DMS153 (cell line): ENCODE measurements around the gene UBE3B.

Experiments
- DNase-seq: peaks from one replicate; lab custom pipeline; 2025; lab: John Stamatoyannopoulos, UW

The UBE3B gene

GRCh38 chr12:109573029-109573913, 95.8 kb downstream of the UBE3B start, which contains the start of the genes MMAB and MVK:
Gene MMAB (minus strand): TSS chr12:109573504. CDS start chr12:109573480, 24 bp downstream.
Gene MVK (plus strand): TSS chr12:109573794. CDS start chr12:109574823, 1,029 bp downstream.
- DNase-seq, result peak; percentile 99

GRCh38 chr12:109573914-109574244, 96.4 kb downstream of the UBE3B start:
- DNase-seq, result no peak

- no peak for DNase-seq
Observed at GRCh38 chr12:109575683-109576082, 98.2 kb downstream of the UBE3B start.

- DNase-seq, result no peak
Observed at GRCh38 chr12:109577311-109577710, 99.9 kb downstream of the UBE3B start.

- no peak for DNase-seq
Observed at GRCh38 chr12:109578330-109578927, 101.0 kb downstream of the UBE3B start.

- DNase-seq, result no peak
Observed at GRCh38 chr12:109579639-109580038, 102.2 kb downstream of the UBE3B start.

- DNase-seq, result no peak
Observed at GRCh38 chr12:109580272-109580671, 102.8 kb downstream of the UBE3B start.

GRCh38 chr12:109580684-109581333, 103.4 kb downstream of the UBE3B start:
- no peak for DNase-seq

- no peak for DNase-seq
Observed at GRCh38 chr12:109581334-109581691, 103.9 kb downstream of the UBE3B start.

- DNase-seq, result no peak
Observed at GRCh38 chr12:109581856-109582255, 104.4 kb downstream of the UBE3B start.

GRCh38 chr12:109582636-109583035, 105.2 kb downstream of the UBE3B start:
- no peak for DNase-seq

GRCh38 chr12:109583733-109584132, 106.3 kb downstream of the UBE3B start:
- DNase-seq, result no peak
